ENCODE data around the gene FLT3. TPM values are rescaled to one million over a fixed set of nuclear protein-coding genes. Genes with fewer than 3 reads are reported as not detected.

FLT3 gene
- total and polyA plus RNA-seq, 10 of the 15 experiments (the other 5 are each of a cell fraction or from before 2014, with no cell fraction given), result 0.04 to 0.19 (median 0.11) TPM; not detected in 1

DNA sequence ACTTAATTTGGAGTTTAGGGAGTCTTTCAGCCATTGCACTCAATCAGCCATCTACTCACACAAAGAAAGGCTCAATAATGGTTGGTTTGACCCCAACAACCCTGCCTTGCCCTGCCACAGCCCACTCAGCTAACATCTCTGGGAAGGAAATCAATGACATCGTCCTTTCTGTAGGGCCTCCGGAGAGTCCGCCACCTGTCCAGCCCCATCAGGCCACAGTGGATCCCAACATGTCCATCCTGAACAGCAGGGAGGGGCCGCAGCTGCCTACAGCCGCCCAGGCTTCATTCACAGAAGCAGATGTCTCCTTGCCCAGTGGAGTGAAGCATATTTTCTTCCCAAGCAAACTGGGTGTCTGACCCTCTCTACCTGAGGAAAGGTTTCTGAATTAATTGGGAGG lies 127.1 kb downstream of the FLT3 start:
- H3K4me1 ChIP-seq (ENCODE audit: control insufficient read depth, insufficient read depth, low read length), result no peaks in the 10 kb centered on the region
- no peak overlapping the region for H3K9ac ChIP-seq (ENCODE audit: control insufficient read depth, insufficient read depth, low read length)
- H2AFZ ChIP-seq (ENCODE audit: control insufficient read depth, low read depth, low read length), result no peak overlapping the region
- WGBS (ENCODE audit: insufficient coverage, insufficient replicate concordance, low lambda C conversion rate, missing lambda C conversion rate), result 59% methylated on average over 5 of the region's 5 CpGs
- no peak for TF ChIP-seq RBBP5 (conservative IDR thresholded peaks at IDR 0.05)
- TF ChIP-seq, protein P1, sequence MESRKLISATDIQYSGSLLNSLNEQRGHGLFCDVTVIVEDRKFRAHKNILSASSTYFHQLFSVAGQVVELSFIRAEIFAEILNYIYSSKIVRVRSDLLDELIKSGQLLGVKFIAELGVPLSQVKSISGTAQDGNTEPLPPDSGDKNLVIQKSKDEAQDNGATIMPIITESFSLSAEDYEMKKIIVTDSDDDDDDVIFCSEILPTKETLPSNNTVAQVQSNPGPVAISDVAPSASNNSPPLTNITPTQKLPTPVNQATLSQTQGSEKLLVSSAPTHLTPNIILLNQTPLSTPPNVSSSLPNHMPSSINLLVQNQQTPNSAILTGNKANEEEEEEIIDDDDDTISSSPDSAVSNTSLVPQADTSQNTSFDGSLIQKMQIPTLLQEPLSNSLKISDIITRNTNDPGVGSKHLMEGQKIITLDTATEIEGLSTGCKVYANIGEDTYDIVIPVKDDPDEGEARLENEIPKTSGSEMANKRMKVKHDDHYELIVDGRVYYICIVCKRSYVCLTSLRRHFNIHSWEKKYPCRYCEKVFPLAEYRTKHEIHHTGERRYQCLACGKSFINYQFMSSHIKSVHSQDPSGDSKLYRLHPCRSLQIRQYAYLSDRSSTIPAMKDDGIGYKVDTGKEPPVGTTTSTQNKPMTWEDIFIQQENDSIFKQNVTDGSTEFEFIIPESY (IDR thresholded peaks at IDR 0.05), result no peak
- TF ChIP-seq, protein P2, sequence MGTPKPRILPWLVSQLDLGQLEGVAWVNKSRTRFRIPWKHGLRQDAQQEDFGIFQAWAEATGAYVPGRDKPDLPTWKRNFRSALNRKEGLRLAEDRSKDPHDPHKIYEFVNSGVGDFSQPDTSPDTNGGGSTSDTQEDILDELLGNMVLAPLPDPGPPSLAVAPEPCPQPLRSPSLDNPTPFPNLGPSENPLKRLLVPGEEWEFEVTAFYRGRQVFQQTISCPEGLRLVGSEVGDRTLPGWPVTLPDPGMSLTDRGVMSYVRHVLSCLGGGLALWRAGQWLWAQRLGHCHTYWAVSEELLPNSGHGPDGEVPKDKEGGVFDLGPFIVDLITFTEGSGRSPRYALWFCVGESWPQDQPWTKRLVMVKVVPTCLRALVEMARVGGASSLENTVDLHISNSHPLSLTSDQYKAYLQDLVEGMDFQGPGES (IDR thresholded peaks at IDR 0.05), result no peak
- TF ChIP-seq RAD21 (IDR thresholded peaks at IDR 0.05; ENCODE audit: insufficient read depth, low read depth, low read length), result no peak
- no peak for TF ChIP-seq JUND (IDR thresholded peaks at IDR 0.05; ENCODE audit: low read depth, low read length)
- TF ChIP-seq, protein P3, sequence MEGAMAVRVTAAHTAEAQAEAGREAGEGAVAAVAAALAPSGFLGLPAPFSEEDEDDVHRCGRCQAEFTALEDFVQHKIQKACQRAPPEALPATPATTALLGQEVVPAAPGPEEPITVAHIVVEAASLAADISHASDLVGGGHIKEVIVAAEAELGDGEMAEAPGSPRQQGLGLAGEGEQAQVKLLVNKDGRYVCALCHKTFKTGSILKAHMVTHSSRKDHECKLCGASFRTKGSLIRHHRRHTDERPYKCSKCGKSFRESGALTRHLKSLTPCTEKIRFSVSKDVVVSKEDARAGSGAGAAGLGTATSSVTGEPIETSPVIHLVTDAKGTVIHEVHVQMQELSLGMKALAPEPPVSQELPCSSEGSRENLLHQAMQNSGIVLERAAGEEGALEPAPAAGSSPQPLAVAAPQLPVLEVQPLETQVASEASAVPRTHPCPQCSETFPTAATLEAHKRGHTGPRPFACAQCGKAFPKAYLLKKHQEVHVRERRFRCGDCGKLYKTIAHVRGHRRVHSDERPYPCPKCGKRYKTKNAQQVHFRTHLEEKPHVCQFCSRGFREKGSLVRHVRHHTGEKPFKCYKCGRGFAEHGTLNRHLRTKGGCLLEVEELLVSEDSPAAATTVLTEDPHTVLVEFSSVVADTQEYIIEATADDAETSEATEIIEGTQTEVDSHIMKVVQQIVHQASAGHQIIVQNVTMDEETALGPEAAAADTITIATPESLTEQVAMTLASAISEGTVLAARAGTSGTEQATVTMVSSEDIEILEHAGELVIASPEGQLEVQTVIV (IDR thresholded peaks at IDR 0.05; ENCODE audit: borderline replicate concordance, partially characterized antibody), result no peak
- no peak for TF ChIP-seq NRF1 (conservative IDR thresholded peaks at IDR 0.05; ENCODE audit: low read depth, low read length)
- no peak for TF ChIP-seq FOS (IDR thresholded peaks at IDR 0.05; ENCODE audit: borderline replicate concordance, extremely low read depth, insufficient read length)
- no peak for TF ChIP-seq CBX3 (IDR thresholded peaks at IDR 0.05; ENCODE audit: borderline replicate concordance, low read depth)
- no peak for TF ChIP-seq KLF5 (IDR thresholded peaks at IDR 0.05; ENCODE audit: partially characterized antibody)
- TF ChIP-seq SMC3 (IDR thresholded peaks at IDR 0.05; ENCODE audit: borderline replicate concordance, low read length), result no peak
- no peak for TF ChIP-seq ZZZ3 (IDR thresholded peaks at IDR 0.05; ENCODE audit: control insufficient read depth, insufficient read length, low read depth)
- TF ChIP-seq, protein P4, sequence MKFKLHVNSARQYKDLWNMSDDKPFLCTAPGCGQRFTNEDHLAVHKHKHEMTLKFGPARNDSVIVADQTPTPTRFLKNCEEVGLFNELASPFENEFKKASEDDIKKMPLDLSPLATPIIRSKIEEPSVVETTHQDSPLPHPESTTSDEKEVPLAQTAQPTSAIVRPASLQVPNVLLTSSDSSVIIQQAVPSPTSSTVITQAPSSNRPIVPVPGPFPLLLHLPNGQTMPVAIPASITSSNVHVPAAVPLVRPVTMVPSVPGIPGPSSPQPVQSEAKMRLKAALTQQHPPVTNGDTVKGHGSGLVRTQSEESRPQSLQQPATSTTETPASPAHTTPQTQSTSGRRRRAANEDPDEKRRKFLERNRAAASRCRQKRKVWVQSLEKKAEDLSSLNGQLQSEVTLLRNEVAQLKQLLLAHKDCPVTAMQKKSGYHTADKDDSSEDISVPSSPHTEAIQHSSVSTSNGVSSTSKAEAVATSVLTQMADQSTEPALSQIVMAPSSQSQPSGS (IDR thresholded peaks at IDR 0.05; ENCODE audit: low read length), result no peak
- no peak for TF ChIP-seq ZNF622 (IDR thresholded peaks at IDR 0.05)
- TF ChIP-seq, protein P5, sequence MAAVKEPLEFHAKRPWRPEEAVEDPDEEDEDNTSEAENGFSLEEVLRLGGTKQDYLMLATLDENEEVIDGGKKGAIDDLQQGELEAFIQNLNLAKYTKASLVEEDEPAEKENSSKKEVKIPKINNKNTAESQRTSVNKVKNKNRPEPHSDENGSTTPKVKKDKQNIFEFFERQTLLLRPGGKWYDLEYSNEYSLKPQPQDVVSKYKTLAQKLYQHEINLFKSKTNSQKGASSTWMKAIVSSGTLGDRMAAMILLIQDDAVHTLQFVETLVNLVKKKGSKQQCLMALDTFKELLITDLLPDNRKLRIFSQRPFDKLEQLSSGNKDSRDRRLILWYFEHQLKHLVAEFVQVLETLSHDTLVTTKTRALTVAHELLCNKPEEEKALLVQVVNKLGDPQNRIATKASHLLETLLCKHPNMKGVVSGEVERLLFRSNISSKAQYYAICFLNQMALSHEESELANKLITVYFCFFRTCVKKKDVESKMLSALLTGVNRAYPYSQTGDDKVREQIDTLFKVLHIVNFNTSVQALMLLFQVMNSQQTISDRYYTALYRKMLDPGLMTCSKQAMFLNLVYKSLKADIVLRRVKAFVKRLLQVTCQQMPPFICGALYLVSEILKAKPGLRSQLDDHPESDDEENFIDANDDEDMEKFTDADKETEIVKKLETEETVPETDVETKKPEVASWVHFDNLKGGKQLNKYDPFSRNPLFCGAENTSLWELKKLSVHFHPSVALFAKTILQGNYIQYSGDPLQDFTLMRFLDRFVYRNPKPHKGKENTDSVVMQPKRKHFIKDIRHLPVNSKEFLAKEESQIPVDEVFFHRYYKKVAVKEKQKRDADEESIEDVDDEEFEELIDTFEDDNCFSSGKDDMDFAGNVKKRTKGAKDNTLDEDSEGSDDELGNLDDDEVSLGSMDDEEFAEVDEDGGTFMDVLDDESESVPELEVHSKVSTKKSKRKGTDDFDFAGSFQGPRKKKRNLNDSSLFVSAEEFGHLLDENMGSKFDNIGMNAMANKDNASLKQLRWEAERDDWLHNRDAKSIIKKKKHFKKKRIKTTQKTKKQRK (IDR thresholded peaks at IDR 0.05; ENCODE audit: low read depth, low read length), result no peak
- POLR2A ChIA-PET, result no interaction called here
- SMC1A ChIA-PET (ENCODE audit: uncharacterized antibody, unreplicated experiment), result interaction anchor here (1.1 kb wide), 1 partner anchor 9 kb away, joined by 4 read pairs; no protein-coding TSS in a partner anchor
- peaks cover 19 to 35% of the 10 kb centered on the region in 2 experiments for H3K27me3 ChIP-seq (replicated peaks in 1 of 2; ENCODE audit: control insufficient read depth in 2 of 2, insufficient read depth in 2 of 2, low read length in 1 of 2)
- CTCF ChIA-PET, result interaction anchor here (0.8 to 1.1 kb wide), 2 partner anchors 9 to 20 kb away, joined by 3 read pairs; no protein-coding TSS in a partner anchor
- no peak for FAIRE-seq
- no peaks in the 10 kb centered on the region for H3K9me3 ChIP-seq (replicated peaks; ENCODE audit: control insufficient read depth, insufficient read depth, low read length)
- H3K79me2 ChIP-seq (ENCODE audit: control insufficient read depth, insufficient read depth, low read length), result no peaks in the 10 kb centered on the region
- in situ Hi-C loops (cut with MboI) (no loop called here), intact Hi-C loops (cut with micrococcal nuclease; ENCODE audit: unreplicated experiment) (no loop called here)
- BruUV-seq (replicated peaks), result no TSS peak
- no peak overlapping the region for H3K4me3 ChIP-seq
- no peak for ATAC-seq
- no peaks in the 10 kb centered on the region for H4K20me1 ChIP-seq (ENCODE audit: control insufficient read depth, insufficient read depth)
- no peak overlapping the region for H3K4me2 ChIP-seq (ENCODE audit: control insufficient read depth, insufficient read depth)
- RAD21 ChIA-PET (ENCODE audit: unreplicated experiment), result no interaction called here
- H3K27ac ChIP-seq (ENCODE audit: control insufficient read depth, insufficient read depth), result no peak overlapping the region
- H3K36me3 ChIP-seq (ENCODE audit: control insufficient read depth in 2 of 2, insufficient read depth in 2 of 2, low read length in 1 of 2), result no peaks in the 10 kb centered on the region
- no peak for DNase-seq (ENCODE audit: low read depth, low spot score)
